ENCODE measurements around the gene BACH2.
A peak's percentile ranks its signal among the peaks of the same experiment; 100 is the strongest.
"Not testable (repeated sequence)": the region's sequence is repeated elsewhere in the genome, so short reads cannot be mapped to it uniquely, and the experiment has no call there.

Gene BACH2

DNA sequence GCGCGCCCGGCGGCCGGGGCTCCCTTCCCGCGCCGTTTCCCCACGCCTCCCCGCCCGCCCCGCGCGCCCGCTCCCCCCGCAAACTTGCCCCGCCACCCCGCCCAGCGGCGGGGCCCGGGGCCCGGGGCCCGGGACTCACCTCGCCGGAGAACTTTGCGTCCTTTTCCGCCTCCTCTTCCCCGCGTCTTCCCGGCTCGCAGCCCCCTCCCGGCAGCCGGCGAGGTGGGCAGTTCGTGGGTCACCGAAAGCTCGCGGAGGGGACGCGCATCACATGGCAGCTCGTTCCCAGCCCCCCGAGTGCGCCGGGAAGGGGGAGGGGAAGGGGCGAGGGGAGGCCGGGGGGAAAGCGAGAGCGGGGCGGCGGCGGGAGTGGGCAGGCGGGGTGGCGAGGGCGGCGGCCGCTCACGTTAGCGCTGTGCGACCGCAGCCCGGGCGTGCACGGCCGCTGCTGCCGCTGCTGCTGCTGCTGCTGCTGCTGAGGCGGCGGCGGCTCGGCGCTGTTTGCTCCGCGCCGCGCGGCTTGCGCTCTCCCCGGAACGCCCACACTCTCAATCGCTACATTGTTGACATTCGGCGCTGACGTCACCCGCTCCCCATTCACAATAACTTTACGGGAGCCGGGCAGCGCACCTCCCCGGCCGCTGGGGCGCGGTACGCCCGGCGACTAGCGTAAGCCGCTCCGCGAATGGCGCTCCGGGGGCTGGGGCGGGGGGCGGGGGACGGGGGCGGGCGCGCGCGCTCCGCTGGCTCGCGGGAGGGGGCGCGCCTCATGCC is at the start of gene BACH2:
Gene BACH2, minus strand, starts transcription at position 503 of the 774 bp plus-strand sequence. CDS start 287,999 bp downstream, outside the sequence.
- DNase-seq, result peak; percentile 89

DNA sequence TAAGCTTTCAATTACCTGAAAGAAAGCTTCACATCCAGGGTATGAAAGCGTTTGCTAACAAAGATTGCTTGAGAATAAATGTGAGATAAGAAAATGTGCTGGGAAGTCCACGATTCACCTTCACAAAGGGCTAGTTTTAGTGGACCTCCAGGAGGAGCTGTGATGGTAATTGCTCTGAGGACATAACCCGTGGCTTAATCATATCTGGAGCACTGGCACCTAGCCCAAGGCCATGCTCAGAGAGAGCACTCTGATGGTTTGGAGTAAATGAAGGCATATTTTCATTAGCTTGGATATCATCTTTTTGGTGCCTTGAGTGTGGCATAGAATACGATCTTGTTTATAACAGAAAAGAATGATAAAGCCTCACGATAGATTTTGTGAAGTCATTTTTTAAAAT is 46.9 kb upstream of the BACH2 start:
- DNase-seq, result no peak

DNA sequence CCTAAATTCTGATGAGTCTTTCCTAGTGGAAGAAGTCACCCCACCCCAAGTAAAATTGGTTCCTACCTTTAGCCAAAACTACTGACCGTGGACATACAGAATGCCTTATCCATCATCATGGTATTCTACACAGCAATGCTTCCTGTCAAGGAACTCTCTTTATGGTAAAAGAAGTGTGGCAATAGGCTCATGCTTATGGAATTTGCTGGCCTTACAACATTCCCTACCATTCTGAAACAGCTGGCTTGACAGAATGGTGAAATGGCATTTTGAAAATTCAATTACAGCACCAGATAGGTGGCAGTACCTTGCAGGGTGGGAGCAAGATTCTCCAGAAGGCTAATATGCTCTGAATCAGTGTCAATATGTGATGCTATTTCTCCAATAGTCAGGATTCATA is 41.8 kb upstream of the BACH2 start:
- DNase-seq, result no peak

DNA sequence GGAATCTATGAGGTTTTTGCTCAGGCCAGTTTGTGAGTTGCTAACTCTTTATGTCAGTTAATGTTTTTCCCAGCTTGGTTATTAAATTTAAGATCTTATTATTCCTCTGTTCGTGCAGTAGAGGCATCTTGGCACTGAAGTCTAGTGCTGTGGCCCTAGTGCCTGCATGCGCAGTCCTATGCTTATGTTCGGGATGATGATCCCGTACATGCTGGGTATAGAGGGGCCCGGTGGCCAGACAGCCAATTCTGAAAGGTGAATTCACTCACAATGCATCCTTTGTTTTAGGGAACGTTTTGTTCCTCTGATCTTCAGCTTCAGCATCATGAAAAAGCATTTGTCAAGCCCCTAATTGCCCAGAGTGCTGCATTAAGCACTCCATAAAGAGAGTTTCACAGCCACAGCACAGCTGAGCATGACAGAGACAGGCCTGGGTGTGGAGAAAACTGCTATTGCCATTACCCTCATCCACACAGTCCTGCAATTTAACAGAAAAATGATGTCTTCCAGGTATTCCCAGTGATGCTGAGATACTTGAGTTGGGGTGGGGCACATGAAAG is 39.8 kb upstream of the BACH2 start:
- no peak for DNase-seq

DNA sequence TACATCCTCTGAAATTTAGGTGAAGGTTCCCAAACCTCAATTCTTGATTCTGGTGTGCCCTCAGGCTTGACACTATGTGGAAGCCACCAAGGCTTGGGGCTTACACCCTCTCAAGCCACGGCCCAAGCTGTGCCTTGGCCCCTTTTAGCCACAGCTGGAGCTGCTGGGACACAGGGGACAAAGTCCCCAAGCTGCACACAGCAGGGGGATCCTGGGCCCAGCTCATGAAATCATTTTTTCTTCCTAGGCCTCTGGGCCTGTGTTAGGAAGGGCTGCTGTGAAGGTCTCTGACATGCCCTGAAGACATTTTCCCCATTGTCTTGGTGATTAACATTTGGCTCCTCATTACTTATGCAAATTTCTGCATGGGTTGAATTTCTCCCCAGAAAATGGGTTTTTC is 37.3 kb upstream of the BACH2 start:
- DNase-seq, result no peak

DNA sequence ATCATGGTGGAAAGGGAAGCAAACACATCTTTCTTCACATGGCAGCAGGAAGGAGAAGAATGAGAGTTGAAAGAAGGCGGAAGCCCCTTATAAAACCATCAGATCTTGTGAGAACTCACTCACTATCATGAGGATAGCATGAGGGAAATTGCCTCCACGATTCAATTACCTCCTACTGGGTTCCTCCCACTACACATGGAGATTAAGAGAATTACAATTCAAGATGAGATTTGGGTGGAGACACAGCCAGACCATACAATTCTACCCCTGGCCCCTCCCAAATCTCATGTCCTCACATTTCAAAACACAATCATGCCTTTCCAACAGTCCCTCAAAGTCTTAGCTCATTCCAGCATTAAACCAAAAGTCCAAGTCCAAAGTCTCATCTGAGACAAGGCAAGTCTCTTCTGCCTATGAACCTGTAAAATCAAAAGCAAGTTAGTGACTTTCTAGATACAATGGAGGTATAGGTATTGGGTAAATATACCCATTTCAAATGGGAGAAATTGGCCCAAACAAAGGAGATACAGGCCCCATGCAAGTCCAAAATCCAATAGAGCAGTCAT is 36.4 kb upstream of the BACH2 start:
- not testable (repeated sequence) for DNase-seq

DNA sequence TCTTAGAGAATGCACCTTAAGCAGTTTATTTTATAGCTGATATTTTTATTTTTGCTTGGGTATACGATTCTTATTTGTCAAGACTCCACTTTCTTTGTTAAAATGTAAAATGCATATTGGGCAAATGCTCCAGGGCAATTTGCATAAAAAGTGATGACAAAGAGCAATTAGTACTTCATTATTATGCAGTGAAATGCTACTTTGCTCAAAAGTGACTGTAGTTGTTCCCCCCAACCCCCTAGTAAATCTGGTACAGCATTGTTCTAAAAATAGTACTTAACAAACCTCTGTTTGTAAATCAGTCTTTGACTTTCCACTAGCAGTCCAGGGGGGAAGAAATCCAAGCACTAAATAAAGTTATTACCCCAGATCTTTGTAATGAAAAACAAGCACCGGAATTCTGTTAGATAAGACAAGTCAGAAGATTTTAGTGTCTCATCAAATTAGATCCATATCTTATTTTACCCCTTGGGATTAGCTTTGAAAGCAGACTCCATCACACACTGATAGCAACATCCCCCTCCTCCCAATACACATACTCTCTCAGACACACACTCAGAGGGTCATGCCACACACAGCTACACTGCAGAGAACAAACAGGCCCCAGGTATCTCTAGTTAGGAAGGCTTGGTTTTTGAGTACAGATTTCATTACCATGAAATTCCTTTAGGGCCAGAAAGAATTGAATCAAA is 32.9 kb upstream of the BACH2 start:
- DNase-seq, result no peak

DNA sequence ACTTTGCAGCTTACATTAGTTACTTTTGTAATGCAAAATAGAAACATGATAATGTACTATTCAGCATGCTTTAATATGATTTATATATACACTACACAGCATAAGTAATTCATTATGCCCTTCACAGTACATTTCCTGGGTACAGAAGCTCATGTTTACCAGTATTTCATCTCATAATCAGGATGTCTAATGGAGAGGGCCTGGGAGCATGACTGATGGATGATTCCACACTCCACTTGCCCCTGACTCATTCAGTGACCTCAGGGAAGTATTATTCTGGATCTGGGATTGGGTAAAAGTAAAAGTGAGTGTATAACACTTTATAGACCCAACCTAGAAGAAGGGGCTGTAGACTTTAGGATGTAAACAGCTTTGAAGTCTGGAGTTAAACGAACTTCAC is 31.4 kb upstream of the BACH2 start:
- no peak for DNase-seq

DNA sequence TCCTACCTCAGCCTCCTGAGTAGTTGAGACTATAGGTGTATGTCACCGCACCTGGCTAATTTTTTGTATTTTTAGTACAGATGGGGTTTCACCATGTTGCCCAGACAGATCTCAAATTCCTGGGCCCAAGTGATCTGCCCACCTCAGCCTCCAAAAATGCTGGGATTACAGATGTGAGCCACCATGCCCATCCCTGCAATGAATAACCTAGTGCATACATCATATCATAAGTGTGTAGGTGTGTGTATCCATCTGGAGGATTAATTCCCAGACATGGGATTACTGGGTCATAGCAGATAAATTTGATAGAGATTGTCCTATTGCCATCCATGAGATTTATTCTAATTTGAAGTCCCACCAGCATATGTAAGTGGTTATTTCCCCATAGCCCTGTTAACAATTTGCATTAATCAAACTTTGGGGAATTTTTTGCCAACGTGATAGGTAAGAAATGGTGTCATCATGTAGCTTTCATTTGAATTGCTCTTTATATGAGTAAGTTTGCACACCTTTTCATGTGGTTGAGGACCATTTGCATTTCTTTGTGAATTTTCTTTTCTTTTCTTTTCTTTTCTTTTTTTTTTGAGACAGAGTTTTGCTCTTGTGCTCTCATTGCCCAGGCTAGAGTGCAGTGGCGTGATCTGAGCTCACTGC is 29.9 kb upstream of the BACH2 start:
- no peak for DNase-seq

DNA sequence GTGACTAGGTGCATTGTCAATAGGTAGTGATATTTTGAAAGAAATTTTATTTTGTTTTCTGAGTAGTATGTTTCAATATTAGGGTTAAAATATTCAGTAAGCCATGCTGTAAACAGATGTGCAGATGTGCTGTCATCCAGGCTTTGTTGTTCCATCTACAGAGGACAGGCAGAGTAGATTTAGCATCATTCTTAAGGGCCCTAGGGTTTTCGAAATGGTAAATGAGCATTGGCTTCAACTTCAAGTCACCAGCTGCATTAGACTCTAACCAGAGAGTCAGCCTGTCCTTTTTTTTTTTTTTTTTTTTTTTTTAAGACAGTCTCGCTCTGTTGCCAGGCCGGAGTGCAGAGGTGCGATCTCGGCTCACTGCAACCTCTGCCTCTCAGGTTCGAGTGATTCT is 27.1 kb upstream of the BACH2 start:
- DNase-seq, result no peak

DNA sequence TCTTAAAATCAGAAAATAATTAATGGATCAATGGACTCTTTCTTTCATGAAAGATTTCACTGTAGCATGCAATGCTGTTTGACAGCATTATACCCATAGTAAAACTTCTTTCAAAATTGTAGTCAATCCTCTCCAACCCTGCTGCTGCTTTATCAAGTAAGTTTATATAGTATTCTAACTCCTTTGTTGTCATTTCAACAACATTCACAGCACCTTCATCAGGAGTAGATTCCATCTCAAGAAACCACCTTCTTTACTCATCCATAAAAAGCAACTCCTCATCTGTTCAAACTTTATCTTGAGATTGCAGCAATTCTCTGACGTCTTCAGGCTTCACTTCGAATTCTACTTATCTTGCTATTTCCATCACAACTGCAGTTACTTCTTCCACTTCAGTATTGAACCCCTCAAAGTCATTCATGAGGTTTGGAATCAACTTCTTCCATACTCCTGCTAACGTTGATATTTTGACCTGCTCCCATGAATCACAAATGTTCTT is 26.4 kb upstream of the BACH2 start:
- no peak for DNase-seq

DNA sequence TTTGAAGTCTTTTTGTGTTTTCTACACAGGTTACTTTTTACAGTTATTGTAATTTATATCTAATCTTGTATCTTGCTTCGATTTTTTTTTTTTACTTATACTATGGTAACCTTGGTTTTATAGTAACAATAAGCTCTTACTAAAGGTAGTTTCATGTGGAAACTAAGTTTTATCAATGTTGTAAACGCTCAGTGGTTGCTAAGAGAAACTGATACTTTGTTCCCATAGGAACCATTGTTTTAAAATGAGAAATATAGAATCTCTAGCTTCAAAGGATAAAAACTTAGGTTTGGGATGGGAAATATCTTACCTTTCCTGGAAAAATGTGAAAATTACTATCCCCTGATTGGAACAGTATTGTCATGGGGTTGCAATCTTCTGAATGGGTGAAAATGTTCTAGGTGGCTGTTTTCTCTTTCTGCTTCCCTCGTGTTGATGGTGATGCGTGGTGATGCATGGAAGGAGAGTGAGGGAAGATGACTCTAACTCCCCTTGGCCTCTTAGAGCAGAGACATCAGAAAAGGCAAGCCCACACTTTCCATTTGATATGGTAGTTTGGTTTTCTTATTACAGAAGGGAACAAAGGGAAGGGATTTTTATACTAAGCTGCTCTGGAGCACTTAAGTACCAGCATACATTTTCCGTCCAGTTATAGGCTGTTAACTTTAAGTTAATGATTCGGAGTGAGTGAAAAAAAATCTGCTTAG is 23.5 kb upstream of the BACH2 start:
- DNase-seq, result no peak

DNA sequence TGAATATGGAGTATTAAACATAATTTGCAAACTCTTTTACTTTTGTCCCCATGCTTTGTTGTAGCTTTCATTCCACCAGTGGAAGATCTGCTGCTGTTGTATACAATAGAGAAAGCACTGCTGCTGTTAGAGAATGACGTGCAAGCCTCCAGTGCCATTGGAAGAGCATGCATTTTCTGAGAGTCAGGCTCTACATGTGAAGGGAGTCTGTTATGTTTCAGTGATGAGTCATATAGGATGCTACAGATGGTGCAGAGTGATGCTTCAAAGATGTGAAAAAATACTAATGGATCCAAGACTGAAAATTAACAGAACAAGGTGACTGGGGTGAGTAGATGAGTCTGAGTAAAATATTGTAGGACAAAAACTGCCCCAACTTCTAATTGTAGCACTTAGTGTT is 22.4 kb upstream of the BACH2 start:
- no peak for DNase-seq

DNA sequence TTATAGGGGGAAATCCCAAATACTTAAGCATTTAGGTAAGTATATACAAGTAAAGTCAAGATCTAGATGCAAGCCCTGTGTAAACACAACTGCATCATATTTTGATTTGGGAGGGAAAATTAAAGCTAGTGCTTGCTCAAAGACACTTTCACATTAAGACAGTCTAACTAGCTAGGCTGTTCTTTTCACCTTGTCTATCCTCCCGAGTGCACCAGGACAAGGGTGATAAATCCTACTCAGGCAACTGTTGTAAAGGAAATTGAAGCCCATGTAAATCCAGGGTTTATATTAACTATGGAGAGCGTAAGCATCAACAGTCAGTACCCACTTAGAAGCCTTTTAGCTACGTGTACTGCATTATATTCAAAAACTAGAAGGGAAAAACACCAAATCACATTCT is 19.3 kb upstream of the BACH2 start:
- no peak for DNase-seq

DNA sequence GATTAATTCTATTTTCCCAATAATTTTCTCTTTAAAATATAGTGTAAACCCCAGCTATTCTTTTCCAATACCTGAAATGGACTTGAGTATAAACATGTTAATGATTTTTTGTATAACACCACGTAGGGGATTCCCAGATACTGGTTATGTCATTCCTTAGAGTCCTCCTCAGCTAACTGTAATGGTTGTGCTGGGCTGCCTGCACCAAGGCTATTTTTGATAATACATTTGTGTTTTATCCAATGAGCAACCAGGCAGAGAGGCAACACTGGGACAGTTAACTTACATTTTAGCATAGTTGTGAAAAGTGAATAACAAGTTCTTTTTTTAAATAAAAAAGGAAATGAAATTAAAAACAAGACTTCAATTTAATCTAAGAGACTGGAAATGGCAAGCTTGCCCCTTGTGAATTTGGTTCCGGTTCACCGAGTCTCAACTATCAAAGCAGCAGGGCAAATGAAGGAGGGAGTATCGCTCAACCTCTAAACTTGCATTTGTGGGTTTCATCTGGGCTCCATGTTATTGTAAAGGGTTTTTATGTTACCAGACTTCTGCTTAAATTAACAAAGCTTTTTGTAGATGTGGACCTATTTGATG is 18.8 kb upstream of the BACH2 start:
- no peak for DNase-seq

DNA sequence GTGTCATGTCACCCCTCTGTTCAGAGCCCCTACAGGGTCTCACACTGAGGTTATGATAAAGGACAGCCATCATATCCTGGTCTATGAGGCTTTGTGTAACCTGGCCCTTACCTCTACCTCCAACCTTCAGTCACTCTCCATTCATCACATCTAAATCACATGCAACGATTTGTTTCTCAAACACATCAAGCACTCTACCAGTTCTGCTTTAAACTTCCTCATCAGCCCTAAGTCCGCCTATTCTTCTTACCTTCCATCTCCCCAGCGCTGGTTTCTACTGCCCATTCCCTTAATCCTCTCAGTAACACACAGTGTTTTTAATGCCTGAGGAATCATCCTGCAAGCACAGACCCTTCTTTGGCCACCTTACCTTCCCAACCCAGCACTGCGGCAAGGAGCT is 17.9 kb upstream of the BACH2 start:
- DNase-seq, result no peak

DNA sequence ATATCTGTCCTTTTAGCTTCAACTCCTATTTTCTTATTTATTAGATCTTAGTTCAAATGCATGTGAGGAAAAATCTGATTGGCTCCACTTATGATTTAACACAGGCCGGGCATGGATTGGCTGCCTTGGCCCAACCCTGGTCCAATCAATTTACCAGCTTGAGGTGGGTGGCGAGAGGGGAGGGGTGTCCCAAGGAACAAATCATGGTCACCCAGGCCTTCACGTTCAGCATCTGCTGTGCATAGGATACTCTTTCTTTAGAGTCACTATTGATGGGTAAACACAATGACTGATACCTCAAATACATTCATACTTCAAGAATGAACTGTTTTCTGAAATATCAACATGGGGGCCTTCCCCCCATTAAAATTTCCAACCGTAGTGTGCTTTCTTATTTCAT is 14.9 kb upstream of the BACH2 start:
- DNase-seq, result no peak

DNA sequence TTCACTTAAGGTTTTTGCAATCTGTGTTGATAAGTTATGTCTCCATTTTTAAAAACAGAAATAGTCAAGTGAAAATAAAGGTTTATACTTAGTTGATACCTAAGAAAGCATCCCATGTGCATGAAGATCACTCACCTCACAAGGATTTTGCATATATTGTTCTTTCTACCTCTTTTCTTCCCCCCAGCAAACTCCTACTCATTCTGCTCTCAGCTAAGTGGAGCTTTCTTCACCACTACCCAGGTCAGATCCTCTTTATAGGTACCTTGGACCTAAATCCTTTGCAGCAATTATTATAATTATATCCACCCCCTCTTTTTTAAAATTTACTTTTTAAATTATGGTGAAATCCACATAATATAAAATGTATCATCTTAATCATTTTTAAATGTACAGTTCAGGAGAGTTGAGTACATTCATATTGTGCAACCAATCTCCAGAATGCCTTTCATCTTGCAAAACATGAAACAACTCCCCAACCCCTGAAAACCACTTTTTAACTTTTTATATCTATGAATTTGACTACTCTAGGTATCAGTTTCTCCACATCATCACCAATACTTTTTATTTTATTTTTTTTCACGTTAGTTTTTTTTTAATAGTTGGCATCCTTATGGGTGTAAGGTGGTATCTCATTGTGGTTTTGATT is 9.3 kb upstream of the BACH2 start:
- DNase-seq, result no peak

DNA sequence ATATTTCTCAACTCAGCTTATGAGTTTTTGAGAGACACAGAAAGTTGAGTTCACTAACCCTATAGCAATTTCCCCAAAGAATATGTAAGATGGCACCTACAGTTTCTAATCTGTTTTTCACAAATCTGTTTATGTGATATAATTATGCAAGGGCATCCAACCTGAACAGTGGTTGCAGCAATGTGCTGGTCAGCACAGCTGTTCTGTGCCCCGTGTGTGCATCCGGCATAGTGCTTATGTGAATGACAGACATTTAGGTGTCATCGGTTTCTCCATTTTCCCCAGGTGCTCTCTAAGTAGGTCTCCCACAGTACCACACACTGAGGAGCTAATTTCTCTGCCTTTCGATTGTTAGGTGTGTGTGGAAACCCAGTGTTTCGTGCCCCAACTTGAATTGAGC is 7.7 kb upstream of the BACH2 start:
- DNase-seq, result no peak

DNA sequence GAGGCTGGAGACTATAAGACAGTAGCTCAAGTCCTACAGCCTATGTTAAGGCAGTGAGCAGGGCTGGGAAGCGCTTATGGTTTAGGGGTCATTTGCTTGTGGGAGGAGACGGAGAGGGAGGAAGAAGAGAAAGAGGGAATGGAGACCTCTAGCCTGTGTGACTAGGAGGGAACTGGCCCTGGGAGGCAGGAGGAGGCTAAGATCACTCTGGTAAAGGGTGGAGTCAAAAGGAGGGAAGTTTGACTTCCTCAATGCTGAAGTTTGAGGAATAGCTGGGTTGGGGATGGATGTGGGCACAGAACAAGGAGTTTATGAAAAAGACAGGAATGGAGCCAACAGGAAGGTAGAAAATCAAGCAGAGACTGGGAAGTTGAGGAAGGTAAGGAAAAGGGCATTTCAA is 6.4 kb upstream of the BACH2 start:
- DNase-seq, result no peak

DNA sequence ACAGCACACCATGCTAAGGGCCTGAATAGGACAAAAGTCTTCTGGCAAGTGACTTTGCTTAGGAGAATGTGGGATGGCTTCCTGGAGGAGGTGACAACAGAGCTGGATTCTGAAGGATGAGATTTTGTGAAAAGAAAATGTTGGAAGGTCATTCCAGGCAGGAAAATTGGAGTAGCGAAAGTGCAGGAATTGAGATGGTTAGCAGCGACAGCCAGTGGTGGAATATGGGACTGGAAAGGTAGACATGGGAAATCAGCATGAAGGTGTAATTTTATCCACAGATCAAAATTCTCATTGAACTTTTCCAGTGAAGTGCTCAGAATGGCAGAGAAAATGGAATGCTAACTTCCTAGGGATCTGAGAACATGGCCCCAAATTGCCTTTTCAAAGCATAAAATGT is 5.7 kb upstream of the BACH2 start:
- no peak for DNase-seq

DNA sequence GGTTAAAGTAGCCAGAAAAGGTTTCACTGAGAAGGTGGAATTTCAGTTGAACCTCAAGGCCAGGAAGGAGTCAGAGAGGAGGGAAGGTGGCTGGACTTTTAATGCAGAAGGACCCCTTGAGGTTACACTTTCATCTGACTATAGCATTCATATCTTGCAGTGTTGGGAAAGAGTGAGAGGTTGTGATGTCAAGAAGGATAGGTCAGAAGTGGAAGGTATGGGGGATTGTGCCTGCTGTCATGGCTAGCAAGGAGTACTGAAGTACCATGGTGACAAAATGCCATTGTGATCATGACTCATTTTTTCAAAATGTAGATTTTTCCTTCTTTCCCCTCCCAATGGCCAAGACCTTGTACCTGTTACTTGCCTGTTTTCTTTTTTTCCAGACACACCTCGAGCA is 5.2 kb upstream of the BACH2 start:
- DNase-seq, result no peak
